ENCODE results near the gene ULBP1.
"Not testable (repeated sequence)": the region's sequence is repeated elsewhere in the genome, so short reads cannot be mapped to it uniquely, and the experiment has no call there.

Gene ULBP1

DNA sequence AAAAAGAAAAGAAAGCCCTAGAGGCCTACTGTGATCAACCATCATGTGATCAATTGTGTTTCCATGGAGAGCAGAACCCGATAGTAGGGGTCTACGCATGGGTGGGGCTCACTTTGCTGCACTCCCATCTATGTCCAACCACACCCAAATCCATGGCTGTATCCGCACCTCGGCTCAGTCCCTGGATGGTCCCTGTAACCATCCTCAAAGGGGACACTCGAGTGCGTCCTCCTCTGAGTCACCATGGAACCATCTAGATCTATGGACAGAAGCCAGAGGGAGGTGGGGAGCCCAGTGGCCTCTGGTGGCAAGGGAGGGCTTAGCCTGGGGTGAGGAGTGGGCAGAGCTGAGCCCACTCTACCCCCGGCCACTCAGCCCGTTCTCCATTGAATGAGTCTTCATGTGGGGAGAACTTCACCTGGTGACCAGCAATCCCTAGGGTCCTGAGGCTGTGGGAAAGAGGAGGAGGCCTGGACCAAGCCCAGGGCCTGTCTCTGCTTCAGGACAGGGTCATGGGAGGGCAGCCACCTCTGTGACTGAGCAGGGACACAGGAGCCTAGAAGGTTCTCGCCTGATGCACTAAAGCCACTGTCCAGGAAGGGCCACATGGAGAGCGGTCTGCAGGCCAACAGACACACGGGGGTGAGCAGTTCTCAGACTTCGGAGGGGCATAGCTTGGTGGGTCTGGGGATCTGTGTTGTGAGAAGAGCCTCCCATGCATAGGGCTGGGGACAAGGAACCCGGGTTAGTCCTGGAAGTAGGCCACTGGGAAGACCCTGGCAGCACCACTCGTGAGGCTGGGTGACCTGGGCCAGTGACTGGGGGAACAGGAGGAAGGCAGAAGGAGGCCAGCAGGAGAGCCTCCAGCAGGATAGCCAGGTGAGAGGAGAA is 42.3 kb downstream of the ULBP1 start:
- DNase-seq (ENCODE audit: low spot score), result no peak

DNA sequence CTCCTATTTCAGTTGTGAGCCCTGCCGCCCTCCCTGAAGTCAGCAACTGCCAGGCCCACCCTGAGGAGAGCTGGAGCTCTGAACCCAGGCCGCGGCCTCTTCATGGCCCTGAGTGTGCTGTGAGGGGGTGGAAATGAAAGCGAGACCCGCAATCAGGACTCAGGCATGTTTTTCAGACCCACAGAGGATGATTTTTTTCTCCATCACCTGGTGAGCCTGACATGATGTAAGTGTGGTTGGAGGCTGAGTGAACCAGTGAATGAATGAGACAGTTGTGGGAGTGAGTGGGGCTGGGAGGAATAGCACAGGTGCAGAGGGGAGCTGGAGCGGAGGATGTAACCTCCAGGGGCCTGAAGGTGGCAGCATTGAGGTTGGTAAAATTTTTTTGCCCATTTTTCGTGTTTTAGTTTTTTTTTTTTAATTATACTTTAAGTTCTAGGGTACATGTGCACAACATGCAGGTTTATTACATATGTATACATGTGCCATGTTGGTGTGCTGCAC is 43.3 kb downstream of the ULBP1 start:
- peak; percentile 31 for DNase-seq (ENCODE audit: low spot score)

DNA sequence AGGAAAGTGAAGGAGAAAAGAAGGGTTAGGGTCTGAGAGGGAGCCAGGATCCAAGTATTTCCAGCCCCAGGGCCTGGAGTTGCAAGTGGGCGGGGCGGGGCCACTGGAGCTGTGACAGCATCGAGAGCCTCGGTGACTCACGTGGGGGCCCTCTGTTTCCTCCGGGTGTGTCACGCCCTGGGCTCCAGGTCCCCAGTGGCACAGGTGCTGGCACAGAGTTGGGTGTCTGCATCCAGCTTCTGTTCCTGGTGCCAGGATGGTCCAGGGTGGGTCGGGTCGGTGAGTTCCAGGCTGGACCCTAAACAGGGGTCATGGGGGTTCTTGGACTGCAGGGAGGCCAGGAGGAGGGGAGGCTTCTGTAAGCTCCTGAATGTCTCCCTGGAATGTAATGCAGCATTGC is 44.8 kb downstream of the ULBP1 start:
- no peak for DNase-seq (ENCODE audit: low spot score)

DNA sequence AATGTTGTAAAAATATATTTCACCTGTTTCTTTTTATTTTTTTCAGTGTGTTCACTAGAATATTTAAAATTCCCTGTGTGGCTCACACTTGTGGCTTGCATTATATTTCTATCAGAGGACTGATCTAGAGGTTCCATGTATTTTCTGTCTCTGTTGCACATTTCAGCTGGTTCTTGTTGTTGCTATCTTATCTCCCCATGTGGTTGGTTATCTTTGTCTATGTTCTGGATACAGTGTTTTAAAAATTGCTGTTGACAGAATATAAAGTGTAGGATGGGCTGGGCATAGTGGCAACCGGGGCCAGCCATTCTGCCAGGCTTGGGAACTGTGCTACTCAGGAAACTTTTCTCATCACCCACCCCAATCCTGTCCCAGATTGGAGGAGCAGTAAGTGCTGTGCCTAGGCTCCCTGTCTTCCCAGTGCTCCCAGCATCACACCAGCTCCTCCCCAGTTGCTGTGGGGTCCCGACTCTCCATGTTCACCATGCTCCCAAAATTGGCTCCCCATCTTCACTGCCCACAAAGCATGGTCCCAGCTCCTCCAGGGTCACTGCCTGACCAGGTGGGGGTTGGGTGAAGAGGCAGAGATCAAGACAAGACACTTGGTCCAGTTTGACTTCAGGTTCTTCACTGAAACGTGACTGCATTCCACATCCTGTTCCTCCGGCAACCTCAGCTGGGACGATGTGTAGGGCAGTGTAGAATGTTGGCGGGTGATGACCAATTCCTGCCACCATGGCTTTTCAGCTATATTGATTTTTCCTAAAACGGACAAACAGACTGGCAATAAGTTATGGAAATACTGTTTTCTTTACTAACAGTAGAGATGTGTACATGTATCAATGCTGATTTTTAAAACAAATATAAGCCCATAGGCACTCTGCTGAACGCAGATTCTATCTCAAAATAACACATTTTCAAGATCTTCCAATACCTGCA is 49.4 kb downstream of the ULBP1 start:
- DNase-seq (ENCODE audit: low spot score), result not testable (repeated sequence)

DNA sequence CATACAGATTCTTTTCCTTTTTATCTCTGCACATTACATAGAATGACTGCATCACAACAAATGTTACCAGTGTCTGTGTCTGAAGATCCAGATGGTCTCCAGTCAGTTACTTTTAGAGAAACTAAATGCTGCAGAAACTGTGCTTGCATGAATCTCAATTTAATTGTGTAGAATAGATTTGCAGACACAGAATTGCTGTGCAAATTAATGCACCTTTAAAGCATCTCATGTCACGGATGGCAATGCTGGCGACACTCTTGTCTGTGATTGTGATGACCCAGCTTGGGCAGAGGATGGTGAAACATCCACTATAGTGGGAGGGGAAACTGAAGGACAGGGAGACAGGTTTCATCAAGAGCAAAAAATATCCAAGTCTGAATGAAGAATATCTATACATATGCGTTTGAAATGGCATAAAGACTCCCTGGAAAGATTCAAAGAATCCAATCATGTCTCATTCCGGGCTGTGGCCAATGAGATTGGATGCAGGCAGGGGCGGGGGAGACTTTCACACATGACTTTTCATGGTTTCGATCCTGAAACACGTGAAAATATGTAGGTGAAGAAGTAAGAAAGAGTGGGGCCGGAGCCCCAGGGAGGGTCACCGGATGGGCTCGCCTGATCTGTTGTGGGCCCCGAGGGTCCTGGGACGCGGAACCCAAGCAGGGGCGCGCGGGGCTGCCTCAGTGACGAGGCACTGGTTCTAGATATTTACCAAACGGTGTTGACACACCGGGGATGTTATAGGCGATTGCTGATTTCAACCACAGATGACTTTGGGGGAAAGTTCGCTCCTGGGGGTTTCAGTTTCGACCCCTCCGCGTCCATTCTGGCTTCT is 50.3 kb downstream of the ULBP1 start:
- DNase-seq (ENCODE audit: low spot score), result not testable (repeated sequence)

DNA sequence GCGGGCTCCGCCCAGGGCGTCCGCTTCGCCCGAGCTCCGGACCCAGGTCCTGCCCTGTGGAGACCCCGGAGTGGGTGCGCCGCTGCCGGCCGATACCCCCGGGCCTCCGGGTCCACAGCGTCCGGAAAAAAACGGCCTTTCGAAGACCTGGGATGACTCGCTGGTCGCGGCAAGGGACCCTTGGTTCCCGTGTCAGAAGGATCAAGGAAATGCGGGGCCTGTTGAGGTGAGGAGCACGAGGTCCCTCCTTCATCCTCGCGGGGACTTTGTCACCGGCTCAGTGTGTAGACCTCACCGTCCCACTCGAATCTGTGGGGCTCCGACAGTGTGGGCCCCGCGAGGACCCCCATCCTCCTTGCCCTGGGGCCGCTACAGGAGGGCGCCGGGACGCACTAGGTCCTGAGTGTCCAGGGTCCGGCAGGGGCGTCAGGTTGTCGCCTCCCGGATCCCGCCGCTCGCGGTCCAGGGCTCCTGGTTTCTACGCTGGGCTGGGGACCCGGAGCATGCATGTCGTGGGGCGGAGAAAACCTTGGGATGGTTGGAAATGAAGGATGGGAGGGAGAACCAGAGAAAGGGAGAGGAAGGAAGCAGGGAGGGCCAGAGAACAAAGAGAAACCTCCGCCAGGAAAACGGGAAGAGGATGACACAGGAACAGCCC is 51.0 kb downstream of the ULBP1 start:
- DNase-seq (ENCODE audit: low spot score), result not testable (repeated sequence)

DNA sequence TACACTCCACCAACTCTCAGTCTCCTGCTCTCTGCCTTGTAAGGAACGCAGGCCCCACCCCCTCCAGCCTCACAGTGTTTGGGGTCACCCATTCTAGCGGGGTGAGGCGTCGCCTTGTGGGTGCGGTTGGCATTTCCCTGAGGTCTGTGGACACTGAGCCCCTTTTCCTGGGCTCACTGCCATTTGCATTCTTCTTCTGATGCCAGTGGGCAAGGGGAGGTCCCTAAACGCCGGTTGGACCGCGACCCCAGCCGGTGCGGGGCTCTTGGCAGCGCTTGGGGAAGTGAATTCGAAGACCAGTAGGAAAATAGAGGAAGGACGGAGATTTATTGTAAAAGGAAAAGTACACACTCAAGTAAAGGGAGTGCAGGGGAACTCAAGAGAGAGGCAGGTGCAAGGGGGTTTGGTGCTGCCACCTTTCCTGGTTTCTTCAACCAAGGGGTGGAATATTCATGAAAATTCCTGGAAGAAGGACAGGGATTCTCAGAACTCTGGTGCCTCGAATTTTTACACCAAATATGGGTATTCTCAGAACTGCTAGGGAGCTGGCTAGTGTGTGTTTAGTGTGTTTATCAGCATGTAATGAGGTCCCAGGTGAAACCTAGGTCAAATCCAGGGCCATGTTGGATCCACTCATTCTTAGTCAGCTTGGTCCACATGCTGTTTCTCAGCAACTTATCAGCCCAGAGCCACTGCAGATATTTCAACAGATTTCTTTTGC is 51.7 kb downstream of the ULBP1 start:
- DNase-seq (ENCODE audit: low spot score), result not testable (repeated sequence)

DNA sequence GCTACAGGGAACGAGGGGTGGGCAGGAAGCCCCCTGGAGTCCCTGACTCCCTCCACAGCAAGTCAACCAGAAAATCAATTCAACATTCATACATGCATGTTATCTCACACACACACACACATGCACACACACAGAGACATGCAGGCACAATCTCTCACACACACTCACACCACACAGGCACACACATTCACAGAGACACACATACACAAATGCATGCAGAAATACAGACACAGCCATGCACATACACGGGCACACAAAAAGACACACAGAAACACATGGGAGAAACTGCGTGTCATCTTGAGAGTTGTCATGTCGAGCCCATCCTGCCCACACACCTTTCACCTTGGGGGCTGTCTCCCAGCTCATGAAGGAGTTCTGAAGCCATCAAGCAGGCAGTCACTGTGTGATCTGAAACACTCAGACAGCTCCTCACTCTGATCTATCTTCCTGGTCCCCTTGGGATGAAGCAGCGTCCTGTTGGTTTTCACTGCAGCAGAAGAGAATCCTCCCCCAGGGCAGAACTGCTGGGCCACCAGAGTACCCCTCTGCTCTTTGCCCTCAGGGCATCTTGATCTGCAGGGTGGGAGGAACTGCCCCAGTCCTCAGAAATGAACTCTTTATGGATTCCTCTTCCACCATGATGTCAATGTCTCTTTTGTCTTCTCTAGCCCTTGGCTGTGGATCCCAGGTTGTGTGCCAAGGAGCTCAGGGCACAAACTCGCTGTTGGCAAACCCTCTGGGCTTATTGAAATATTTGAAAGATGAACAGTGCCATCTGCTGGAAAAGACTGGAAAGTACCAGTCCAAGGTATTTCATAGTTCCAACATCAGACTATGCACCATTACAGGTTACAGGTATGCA is 52.8 kb downstream of the ULBP1 start:
- peak; percentile 80 for DNase-seq (ENCODE audit: low spot score)

DNA sequence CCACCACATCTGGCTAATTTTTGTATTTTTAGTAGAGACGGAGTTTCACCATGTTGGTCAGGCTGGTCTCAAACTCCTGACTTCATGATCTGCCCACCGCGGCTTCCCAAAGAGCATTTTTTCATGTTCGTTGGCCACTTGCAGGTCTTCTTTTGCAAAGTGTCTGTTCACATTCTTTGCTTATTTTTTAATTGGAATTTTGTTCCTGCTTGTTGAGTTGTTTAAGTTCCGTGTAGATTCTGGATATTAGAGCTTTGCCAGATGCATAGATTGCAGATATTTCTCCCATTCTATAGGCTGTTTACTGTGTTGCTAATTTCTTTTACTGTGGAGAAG is 53.4 kb downstream of the ULBP1 start:
- not testable (repeated sequence) for DNase-seq (ENCODE audit: low spot score)

DNA sequence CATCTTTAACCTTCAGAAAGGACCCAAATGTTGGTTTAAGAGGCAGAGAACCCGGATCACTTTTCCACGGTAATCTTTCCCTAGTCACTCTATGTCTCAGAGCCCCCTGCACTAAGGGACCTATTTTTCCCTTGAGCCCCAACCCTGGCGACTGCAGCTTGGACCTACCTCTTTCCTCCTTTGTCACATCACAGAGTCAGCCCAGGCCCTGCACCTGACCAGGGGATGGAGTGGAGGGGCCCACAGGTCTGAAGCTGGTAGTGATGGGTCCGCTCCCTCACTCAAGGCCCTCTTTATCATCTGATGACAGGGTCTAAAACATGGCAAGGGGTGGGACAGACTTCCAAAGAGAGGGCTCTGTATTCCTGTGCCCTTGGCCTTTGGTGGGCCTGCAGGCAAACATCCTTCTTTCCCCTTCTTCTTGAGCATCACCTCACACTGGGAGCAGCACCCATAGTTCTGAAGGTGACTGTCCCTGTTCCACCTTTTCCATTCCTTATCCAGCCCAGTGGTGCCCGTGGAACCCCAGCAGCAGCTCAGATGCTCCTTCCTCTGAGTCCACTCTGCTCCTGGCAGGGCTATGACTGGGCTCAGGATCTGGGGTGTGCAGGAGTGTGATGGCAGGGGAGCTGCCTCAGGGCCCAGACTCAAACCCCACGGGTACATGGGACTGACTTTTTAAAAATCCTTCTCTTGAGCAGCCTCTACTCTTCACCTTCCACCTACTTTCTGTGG is 55.3 kb downstream of the ULBP1 start:
- no peak for DNase-seq (ENCODE audit: low spot score)

DNA sequence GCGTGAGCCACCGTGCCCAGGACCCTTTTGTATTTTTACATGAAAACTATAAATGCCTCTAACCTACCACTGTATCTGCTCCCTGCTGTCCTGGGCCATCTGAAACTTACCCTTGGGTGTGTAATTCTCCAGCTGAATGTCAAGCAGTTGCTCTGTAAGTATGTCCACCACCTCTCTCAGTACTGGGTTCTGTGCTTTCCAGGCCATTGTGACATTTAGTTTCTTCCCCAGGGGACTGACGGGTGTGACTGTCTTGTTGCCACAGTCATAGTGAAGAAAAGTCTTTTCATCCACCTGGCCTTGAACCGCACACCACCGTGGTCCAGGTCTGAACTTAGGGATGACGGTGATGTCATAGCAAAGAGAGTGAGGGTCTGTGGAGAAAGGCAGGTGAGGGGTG is 58.1 kb downstream of the ULBP1 start:
- DNase-seq (ENCODE audit: low spot score), result not testable (repeated sequence)

Measured in hematopoietic multipotent progenitor cell treated with erythropoietin and hydrocortisone succinate and interleukin-3 and kit ligand, for 17 days (in vitro differentiated cells).